T-helper 22 cell (primary cell): Measurements from ENCODE around the gene FBXW4.

Source experiments
- DNase-seq: peaks from one replicate; pipeline ENCODE4 v3.0.0-alpha.2; 2020; ENCODE audit warnings: low read depth

The FBXW4 gene

GRCh38 chr10:101566333-101567164 lies 128.4 kb downstream of the FBXW4 start:
- DNase-seq, result no peak

GRCh38 chr10:101565936-101566332 lies 129.0 kb downstream of the FBXW4 start:
- DNase-seq, result no peak

- no peak for DNase-seq
Measured at GRCh38 chr10:101565370-101565900, 129.5 kb downstream of the FBXW4 start.

- no peak for DNase-seq
Measured at GRCh38 chr10:101564490-101564991, 130.4 kb downstream of the FBXW4 start.

- no peak for DNase-seq
Measured at GRCh38 chr10:101563497-101564040, 131.4 kb downstream of the FBXW4 start.

GRCh38 chr10:101563007-101563406 lies 132.0 kb downstream of the FBXW4 start:
- DNase-seq, result no peak

GRCh38 chr10:101562231-101562630 lies 132.7 kb downstream of the FBXW4 start:
- DNase-seq, result no peak

- no peak for DNase-seq
Measured at GRCh38 chr10:101561068-101561915, 133.7 kb downstream of the FBXW4 start.
